ENCODE data around the gene GLE1.
A peak's percentile ranks its signal among the peaks of the same experiment; 100 is the strongest.
"Not testable (repeated sequence)": the region's sequence is repeated elsewhere in the genome, so short reads cannot be mapped to it uniquely, and the experiment has no call there.

The GLE1 gene

GRCh38 chr9:128497824-128498610 is 6.5 kb upstream of the GLE1 start:
- Histone ChIP-seq H3K4me3 (ENCODE audit: low read depth, low read length) (no peak overlapping the region), H3K36me3 (replicated peaks) (peaks cover 60% of the 10 kb centered on the region), H3K27ac (no peak overlapping the region), H3K27me3 (replicated peaks) (no peaks in the 10 kb centered on the region)
- DNase-seq, result no peak
- in situ Hi-C loops (cut with HindIII; ENCODE audit: low pct_ligation_motif_present, low sequenced_read_pairs), result no loop called here
- TF ChIP-seq, protein P1, sequence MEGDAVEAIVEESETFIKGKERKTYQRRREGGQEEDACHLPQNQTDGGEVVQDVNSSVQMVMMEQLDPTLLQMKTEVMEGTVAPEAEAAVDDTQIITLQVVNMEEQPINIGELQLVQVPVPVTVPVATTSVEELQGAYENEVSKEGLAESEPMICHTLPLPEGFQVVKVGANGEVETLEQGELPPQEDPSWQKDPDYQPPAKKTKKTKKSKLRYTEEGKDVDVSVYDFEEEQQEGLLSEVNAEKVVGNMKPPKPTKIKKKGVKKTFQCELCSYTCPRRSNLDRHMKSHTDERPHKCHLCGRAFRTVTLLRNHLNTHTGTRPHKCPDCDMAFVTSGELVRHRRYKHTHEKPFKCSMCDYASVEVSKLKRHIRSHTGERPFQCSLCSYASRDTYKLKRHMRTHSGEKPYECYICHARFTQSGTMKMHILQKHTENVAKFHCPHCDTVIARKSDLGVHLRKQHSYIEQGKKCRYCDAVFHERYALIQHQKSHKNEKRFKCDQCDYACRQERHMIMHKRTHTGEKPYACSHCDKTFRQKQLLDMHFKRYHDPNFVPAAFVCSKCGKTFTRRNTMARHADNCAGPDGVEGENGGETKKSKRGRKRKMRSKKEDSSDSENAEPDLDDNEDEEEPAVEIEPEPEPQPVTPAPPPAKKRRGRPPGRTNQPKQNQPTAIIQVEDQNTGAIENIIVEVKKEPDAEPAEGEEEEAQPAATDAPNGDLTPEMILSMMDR (IDR thresholded peaks at IDR 0.05; ENCODE audit: low read depth, low read length, missing control alignments), result no peak

GRCh38 chr9:128498911-128499310 is 5.6 kb upstream of the GLE1 start:
- Histone ChIP-seq H3K27me3 (replicated peaks) (no peaks in the 10 kb centered on the region), H3K36me3 (replicated peaks) (peaks cover 56% of the 10 kb centered on the region), H3K4me3 (ENCODE audit: low read depth, low read length) (no peak overlapping the region), H3K27ac (no peak overlapping the region)
- TF ChIP-seq, protein P1 (IDR thresholded peaks at IDR 0.05; ENCODE audit: low read depth, low read length, missing control alignments), result no peak
- DNase-seq, result no peak
- in situ Hi-C loops (cut with HindIII; ENCODE audit: low pct_ligation_motif_present, low sequenced_read_pairs), result no loop called here

DNA sequence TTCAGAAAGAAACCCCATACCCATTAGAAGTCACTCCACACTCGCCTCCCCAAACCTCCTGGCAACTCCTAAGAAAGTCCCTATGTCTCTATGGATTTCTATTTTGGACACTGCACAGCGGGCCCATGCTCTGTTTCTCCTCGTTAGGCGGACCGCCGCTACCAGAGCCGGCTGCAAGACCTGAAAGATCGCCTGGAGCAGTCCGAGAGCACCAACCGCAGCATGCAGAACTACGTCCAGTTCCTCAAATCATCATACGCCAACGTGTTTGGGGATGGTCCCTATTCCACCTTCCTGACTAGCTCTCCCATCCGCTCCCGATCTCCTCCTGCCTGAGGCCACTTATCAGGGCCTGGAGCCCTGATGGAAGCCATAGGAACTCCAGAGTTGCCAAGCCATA is 4.6 kb upstream of the GLE1 start:
- no peak overlapping the region for H3K4me3 ChIP-seq (ENCODE audit: low read depth, low read length)
- no peak overlapping the region for H3K27ac ChIP-seq
- H3K27me3 ChIP-seq (replicated peaks), result no peaks in the 10 kb centered on the region
- no peak for DNase-seq
- TF ChIP-seq, protein P1 (IDR thresholded peaks at IDR 0.05; ENCODE audit: low read depth, low read length, missing control alignments), result no peak
- in situ Hi-C loops (cut with HindIII; ENCODE audit: low pct_ligation_motif_present, low sequenced_read_pairs), result no loop called here
- peaks cover 52% of the 10 kb centered on the region for H3K36me3 ChIP-seq (replicated peaks)

- H3K4me3 ChIP-seq (ENCODE audit: low read depth, low read length); H3K27me3 ChIP-seq (replicated peaks); DNase-seq; in situ Hi-C loops (cut with HindIII; ENCODE audit: low pct_ligation_motif_present, low sequenced_read_pairs); H3K27ac ChIP-seq: not testable (repeated sequence)
- H3K36me3 ChIP-seq (replicated peaks), result peaks cover 24% of the 10 kb centered on the region
Measured at GRCh38 chr9:128503415-128503825, 1.1 kb upstream of the GLE1 start.

DNA sequence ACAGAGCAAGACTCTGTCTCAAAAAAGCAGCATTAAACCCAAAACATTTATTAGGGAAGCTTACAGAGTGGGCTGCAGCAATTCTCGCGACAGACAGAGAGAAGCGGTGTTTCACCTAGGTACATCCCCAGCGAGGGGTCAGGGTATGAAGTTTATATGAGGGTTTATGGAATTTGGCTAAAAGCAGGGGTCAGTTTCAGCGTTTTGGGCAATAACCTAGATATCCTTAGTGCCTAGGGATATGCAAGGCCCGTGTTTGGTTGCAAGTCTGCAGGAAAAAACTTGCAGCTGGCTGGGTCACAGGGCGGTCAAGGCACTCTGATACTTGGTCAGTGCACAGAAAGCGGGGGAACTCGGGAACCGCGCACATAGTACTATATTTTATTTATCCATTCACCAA is 649 bp upstream of the GLE1 start:
- DNase-seq, result peak; percentile 13
- peak overlapping the region; percentile 98 for H3K4me3 ChIP-seq (ENCODE audit: low read depth, low read length)
- H3K27me3 ChIP-seq (replicated peaks), result no peaks in the 10 kb centered on the region
- in situ Hi-C loops (cut with HindIII; ENCODE audit: low pct_ligation_motif_present, low sequenced_read_pairs), result no loop called here
- peaks cover 21% of the 10 kb centered on the region for H3K36me3 ChIP-seq (replicated peaks)
- TF ChIP-seq, protein P1 (IDR thresholded peaks at IDR 0.05; ENCODE audit: low read depth, low read length, missing control alignments), result no peak
- H3K27ac ChIP-seq, result no peak overlapping the region

GRCh38 chr9:128505414-128505765 is 871 bp downstream of the GLE1 start:
- Histone ChIP-seq H3K4me3 (ENCODE audit: low read depth, low read length) (peak overlapping the region; percentile 98), H3K36me3 (replicated peaks) (peaks cover 13% of the 10 kb centered on the region), H3K27me3 (replicated peaks) (no peaks in the 10 kb centered on the region), H3K27ac (no peak overlapping the region)
- no peak for DNase-seq
- in situ Hi-C loops (cut with HindIII; ENCODE audit: low pct_ligation_motif_present, low sequenced_read_pairs), result no loop called here
- TF ChIP-seq, protein P1 (IDR thresholded peaks at IDR 0.05; ENCODE audit: low read depth, low read length, missing control alignments), result no peak

GRCh38 chr9:128505906-128506305 is 1.4 kb downstream of the GLE1 start:
- H3K4me3 ChIP-seq (ENCODE audit: low read depth, low read length); DNase-seq; in situ Hi-C loops (cut with HindIII; ENCODE audit: low pct_ligation_motif_present, low sequenced_read_pairs); H3K27me3 ChIP-seq (replicated peaks); H3K27ac ChIP-seq: not testable (repeated sequence)
- H3K36me3 ChIP-seq (replicated peaks), result peaks cover 10% of the 10 kb centered on the region

Data from brain microvascular endothelial cell (primary cell).